ENCODE measurements around the gene SIM1.

The SIM1 gene

DNA sequence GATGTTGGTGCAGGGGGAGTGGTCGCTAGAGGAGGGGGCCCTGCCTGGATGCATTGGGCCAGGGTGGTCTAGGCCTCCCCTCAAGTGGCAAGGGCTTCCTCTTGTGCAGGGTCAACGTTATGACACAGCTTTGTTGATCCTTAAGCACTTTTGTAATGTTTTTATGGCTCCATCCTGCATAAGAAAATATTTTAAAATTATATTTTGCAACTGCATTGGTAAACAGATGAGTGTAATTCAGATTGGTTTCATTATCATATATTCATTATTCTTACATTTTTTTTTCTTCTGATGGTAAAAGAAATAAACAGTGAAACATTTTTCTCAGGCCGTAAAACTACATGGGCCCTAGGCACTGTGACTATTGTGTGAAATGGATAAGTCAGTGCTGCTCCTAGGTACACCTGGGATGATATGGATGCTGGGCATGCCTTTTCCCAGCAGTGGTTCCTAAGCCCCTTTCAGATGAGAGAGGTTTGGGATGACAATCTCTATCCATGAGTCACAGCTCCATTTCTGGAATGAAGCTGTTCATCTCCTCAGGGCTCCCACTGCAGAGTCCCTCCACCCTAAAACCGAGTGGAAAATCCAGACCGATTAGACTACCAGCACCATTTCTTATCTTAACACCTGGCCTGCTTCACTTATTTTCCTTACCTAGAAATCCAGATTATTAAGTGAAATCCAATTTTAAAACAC is 5.8 kb upstream of the SIM1 start:
- DNase-seq = no peak

DNA sequence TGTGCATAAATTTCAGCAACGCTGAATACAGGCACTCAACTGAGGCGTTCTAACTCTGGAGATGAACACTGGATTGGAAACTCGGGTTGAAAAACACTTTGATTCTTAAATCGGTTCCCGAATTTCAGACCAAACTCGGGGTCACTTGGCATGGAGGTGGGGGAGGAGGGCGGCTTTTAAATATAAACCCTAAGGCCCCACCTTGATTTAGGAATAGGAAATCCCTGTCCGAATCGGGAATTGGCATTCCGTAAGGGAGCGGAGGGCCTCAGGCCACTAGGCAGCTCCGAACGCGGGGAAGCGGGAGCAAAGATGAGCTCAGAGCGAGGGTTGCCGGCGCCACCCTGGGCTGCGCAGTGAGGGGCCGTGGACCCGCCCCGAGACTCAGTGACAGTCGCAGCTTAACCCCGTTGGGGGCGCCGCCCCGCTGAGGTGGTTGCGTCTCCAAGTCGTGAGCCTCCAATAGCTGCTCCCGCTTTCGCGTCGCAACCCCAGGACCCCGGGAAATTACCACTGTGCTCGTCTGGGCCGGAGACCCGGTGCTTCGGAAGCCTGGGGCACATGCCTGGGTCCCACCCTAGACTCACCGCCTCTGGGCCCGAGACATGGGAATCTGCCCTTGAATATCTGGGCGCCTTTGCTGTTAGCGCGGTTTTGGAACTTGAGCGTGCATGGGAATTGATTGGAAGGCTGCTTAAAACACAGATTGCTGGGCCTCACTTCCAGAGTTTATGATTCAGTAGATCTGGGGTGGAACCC is 4.6 kb upstream of the SIM1 start:
- no peak for DNase-seq

DNA sequence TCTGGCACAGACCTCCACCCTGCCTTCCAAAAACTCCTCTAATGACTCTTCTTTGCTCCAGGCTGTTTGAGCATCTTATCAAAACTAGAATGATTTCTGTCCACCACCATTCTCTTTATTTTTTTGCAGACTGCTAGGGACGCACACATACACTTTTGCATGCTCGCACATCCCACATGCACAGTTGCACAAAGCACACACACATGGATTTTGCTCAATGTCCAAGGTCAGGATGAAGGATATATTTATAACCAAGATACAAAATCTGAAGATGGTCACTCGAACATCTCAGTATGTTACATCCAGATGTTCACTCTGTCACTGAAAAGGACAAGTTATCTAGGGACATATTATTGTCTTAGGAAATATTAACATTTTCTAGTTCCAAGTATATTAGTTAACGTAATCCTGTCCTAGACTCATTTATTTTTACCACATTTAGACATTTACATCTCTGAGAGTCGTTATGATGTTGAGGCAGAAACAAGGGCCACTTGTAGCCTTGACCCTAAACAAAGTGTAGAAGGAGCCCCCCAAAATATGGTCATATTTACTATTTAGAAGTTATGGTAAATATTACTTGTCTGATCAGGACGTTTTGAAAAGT is 3.4 kb upstream of the SIM1 start:
- no peak for DNase-seq

DNA sequence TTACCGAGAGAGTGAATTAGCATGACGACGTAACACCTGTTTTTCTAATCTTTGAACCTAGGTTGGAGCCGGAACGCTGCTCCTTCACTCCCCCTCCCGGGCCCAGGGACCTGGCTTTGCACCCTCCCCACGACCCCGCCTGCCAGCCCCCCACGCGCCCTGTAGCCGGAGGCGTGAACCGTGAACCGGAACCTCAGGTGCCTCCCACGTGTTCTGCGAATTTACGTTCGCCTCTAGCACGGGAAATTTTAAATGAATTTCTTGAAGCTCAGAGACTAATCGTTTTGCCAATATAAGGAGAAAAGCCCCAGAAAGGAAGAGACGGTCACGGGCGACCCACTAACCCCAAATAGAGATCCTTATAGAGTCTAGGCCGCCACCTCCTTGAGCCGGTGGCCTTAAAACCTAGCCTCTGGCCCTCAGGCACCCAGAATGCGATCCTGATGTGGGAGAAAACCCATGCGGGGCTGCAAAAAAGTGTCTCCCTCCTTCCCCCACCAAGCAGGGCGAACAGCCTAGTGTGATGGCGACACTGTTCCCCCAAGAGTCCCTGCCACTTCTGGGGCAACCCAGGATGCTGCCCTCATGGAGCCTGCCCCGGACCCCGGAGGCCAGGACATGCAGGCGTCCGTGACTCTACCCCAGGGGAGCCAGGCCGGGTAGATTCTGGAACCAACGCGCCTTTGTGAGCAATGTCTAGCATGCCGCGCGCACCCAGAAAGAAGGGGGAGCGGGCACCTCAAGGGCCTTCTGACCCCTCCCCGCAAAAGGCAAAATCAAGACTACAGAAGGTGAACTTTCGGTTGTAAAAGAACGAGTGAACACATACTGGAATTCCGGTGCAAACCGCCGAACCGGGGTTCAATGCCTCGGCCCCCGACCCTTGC is 2.7 kb upstream of the SIM1 start:
- no peak for DNase-seq

DNA sequence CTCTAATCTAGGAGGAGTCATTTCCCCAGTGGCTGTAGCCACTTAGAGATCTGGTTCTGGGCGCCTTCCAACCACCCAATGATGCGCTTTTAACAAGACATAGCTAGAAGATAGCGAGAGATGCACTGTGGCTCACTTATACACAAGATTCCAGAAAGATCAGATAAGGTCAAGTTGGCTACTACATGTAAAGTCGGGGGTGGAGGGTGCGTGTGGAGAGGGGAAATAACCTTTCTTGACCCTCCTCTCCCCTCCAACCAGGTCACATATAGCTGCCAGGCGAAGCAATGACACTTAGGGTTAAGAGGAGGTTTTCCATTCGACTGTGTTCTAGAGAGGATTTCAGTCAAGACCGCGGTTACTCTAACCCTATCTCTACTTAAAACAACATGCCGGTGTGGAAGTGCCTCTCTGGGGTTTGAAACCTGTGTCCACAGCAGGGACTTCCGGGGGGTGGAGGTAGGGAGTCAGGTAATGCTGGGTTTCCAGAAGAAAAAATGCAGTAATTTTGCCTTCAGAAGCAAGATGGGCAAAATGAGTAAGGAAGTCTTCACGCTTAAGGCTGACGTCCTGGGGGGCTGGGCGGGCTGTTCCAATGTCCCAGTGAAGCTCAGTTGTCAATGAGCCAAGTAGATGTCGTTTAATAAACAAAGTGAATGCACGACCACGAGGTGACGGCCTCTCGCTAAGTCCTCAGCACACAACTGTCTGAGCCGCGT is 1.8 kb upstream of the SIM1 start:
- no peak for DNase-seq

DNA sequence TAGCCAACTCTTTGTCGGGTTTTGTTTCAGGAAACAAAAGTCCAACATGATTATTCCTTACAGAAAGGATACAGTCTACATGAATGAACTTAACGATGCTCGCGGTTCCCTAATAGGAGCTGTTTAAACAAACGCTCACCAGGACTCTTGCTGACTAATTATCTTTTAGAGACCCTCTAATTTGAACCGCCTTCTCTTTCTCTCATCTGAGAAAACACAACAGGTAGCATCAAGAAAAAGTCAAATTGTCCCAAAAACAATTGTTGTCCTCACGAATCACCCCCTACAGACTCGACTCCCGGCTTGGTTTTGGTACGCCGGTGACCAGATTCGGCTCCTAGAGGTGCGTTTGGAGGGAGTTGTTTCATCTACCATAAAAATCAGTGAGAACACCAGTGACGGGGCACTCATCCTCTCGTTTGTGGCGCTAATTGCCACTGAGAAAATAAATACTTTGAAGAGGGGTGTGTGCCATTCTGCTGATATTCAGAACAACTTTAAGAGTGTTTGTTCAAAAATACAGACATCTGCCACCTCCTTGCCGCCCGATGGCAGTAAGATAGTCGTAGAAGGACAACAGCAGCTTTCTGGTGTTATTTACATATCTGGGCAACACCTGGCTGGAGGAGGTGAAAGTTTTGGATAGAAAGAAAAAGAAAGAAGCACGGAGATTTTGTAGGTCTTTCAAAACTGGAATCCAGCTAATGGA is 1.1 kb upstream of the SIM1 start:
- DNase-seq = no peak

DNA sequence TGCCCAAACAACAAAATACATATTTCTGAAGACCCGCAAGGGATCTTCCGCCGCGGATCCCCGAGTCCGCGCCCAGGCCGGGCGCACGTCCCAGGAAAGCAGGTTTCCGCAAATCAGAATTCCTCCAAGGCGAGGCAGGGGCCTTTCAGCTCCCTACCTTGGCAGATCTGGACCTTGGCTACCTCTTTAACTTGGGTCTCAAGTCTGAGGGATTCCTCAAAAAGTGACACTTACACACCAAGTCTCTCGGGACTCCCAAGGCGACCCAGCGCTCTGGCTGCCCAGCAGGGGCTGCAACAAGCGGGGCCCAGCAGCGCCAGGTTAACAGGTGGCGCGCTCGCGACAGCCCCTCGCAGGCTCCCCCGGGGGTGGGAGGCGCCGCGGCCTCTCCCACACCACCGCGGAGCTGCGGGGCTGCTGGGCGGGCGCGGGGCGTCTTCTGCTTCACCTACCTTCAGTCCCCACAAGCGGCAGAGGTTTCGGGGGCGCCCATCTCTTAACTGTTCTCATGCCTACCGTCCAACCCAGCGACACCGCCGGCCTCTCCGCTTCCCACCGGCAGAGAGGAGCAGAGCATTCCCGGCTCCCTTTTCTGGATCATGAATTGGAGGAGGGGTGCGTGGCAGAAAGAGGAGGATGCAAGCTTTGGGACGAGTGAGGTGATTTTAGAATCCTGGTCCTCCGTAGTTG is 414 bp downstream of the SIM1 start:
- DNase-seq = no peak

DNA sequence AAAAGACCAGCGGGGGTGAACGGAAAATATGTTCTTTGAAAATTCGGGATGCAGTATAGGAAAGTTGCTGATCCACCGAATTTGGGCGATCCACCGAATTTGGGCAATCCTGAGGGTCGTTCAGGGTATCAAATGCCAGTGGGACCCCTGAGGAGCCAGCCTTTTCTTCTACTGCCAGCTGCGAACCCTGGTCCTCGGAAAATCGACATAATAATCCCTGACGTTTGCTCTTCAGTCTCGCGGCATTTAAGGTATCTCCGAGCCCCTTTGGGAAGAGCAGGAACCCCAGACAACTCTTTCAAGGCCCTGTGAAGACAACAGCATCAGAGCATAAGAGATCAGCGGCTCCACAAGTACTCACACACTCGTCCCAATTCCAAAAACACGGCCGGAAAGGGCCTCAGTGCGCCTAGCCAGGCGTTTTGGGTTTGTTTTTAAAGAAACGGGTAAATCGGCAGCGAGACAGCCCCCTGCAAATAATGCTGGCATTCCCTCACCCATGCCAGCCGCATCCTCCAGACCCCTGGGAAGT is 1.0 kb downstream of the SIM1 start:
- DNase-seq = no peak

DNA sequence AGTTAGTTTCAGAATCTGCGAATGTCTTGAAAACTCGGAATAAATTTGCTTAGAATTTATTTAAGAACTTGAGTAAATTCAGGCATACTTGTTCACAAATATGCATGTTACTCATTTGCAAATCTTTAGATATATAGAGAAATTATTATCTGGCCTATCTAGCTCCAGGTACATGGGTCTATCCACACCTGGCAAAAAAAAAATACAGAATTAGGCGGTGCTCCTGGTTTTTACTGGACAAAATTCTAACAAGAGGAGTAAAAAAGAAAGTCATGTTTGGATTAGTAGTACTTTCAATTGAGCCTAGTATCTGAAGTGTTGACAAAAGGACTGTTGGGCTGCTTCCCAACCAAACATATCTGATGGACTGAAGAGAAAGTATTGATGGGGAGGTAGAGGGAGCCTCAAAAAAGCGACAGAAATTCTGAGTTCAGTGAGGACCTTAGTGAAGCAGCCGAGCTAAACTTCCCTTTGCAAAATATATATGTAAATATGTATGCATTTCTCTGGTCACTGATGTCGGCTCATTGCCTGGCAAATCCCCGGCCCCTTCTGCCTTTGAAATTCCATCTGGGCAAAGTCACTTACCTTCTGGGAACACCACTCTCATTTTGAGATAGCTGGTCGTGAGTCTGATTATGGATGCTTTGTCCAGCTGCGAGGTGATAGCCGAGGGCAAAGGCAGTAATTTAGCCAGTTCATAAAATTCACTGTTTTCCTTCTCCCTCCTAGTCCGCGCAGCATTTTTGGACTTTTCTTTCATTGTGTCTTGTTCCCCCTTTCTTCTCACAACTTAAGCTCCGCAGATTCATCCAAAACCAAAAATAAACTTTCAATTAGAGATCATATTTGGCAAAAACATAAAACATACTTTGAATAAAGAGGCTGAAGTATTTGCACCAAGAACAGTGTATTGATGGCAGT is 1.8 kb downstream of the SIM1 start:
- DNase-seq = no peak

DNA sequence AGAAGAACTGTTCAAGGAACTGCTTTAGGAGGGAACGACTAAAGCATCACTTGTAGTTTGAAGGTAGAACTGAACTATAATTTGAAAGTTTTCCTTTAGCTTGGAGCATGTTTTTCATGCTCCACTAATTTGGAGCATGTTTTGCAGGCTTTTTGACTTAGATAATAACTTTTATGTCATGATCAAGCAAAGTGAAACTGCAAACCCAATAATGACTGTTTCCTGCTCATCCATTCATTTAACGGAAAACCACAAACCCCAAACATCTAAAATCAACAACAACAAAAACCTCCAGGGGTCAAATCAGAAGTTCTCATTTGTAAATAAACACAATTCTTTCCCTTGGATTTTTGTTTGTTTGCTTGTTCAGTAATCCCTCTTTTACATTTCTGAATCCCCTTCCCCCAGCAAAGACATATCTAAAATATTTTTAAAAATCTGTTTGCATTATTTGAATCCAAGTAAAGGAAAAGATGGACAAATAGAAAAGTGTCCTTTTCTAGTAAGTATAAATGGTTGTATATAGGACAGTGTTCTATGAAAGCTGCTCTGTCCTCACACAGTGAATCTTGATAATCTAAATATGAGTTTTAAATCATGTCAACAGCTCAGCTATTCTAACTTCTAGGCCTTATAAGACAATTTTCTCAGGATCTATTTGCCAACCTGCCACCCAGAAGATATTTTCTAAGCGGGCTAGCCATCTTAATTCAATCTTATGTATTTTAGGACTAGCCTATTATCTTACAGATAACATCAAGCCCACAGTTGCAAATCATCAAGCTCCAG is 2.6 kb downstream of the SIM1 start:
- no peak for DNase-seq

DNA sequence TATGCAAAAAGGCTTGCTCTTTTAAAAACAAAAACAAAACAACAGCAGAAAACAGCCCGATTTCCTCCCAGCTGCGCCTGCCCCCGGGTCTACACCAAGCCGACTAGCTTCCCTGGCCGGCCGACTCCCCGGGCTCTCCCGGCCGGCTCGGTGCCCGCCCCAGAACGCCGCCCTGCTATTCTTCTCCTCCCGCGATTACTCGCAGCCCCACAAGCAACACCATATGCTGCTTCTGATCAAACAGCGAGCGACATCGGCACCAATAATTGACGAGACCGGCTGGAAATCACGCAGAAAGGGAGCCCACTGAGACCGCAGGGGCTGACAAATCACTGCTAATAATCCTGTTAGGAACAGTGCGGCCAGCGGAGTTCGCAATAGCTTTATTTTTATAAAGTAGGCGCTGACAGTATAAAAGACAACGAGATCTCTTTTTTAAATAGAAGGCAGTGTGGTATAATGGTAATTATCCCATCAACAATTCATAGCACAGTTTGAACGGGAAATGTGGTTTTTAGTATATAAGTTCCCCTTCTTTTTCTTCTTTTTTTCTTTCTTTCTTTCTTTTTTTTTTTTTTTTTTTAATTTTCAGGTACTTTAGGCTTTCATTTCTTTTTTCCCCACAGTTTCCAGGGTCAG is 3.3 kb downstream of the SIM1 start:
- DNase-seq = no peak

DNA sequence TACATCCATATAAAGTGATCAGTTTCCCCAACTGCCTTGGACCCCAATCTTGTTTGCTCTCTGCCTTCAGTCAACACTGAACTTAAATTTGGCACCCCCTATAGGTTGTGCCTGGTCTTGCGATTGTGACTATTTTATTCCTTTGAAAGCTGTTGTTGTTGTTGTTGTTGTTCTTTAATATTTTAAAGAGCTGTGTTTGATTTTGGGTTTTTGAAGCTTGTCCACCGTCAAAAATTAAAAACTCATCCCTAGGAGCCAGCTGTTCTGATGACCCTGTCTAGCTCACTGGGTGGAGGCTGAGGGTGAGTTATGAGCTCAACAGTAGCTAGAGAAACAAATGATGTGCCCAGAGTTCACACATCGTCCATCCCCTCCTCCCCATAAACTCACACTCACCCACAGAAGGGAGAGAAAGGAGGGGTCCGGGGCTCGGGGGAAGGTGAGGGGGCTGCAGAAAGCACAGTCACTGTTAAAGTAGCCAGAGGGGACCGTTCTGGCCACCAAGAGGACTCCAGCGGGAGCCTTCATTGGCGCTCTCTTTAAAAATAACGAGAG is 4.0 kb downstream of the SIM1 start:
- no peak for DNase-seq

DNA sequence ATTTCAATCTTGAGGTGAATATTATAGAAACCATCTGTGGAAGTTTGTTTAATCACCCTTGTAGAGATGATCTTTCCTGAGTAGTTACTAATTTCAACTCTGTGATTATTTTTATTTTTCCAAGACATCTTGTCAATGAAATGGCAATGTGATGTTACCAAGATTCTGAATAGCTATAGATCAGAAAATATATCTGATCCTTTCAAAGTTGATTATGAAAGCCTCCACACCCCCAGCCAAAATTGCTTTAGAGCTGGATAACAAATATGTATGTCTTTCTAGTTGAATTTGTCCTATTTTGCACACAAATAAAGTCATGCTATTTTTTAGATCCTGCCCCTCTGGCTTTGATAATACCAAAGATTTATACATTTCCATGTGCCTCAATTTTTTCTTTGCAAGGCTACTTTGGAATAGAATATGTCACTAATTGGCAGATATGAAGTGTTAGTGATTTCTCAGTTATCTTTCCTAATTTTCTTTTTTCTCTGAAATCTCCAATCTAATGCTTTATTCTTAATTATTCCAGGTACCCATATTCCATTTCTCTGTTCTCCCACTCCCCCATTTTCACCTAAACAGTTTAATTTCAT is 5.0 kb downstream of the SIM1 start:
- no peak for DNase-seq

DNA sequence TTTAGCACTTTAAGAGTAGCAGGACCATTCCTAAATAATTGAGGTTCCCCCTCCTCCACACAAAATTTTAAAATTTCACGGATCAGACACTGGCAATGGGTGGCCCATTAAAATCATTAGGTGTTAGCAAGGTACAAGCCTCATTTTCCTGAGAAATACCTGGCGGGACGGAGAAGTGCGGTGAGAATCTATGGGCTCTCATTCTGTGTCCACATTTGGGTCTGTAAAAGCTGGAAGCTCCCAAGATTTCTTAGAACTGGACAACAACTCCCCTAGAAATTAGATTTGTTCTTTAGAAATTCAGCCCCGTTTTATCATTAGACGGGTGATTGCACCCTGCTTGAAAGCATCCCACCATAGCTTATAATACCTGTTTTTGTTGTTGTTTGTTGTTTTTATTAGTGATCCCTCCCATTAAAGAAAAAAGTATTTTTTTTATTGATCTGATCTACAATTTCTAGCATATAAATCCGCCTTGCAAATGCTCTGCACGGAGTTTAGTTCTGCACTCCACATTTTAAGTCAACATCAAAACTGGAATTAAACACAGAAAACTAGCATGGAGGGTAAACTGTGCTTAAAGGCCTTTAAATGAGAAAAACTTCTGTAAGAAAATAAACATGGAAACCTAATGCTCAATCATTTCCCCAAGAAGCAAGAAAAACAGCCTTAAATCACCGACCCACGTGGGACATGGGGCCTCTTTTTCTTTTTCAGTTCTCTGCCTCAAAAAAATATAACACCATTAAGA is 5.7 kb downstream of the SIM1 start:
- no peak for DNase-seq

DNA sequence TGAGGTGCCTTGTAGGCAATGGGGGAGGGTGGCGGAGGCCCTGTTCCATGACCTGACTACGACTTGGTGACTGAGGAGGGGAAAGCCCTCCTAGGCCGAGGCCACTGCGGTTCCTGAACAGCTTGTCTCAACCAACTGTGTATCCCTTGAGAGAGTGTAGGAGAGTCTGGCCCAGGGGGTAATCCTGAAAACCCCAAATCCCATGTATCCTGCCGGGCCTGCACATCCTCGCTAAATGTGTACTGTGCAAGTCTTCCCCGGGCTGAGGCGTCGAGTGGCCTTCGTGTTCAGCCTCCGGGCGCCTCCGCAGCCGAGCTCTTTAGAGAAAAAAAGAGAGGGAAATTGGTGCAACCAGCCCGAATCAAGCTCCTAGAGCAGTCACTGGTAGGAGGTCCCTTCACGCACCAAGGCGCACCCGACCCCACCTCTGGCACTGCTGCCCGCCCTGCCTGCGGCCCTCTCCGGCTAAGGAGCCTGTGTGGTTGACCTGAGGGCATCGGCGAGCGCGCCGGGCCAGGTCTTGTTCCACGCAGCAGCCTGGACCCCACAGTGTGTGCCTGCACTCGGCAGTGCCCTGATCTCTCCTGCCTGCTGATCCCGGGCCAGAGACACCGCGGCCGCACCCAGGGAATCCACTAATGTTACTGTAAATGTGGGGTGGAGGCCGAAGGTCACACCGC is 7.3 kb downstream of the SIM1 start:
- no peak for DNase-seq

DNA sequence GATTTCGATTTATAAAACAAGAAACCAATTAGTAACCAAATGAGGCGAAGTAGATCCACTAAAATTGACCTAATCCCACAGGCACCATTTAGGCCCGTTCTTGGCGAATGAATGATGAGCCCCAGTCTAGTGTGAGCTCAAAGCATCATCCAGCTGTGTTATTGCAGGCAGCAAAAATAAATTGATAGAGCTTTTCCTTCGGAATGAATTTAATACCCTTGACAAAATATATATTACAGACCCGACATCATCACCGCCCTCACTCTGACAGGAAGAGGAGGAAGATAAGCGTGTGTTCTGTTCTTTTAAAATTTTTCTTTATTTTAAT is 7.8 kb downstream of the SIM1 start:
- DNase-seq = no peak
